NB4 (cell line): ENCODE data around the gene PIGBOS1.

Experiments
- MYC ChIP-seq: IDR thresholded peaks from 2 replicates; pipeline ENCODE4 v1.6.1; 2011; ENCODE audit warnings: low read depth, low read length
- POLR2A ChIP-seq: IDR thresholded peaks from 2 replicates; pipeline ENCODE4 v1.6.1; 2011; ENCODE audit warnings: mild to moderate bottlenecking; ENCODE audit not compliant: insufficient read length; ENCODE audit errors: extremely low read depth
- TF ChIP-seq, protein P1 (sequence below): IDR thresholded peaks from one replicate; pipeline ENCODE4 v1.5.1; 2012; ENCODE audit warnings: low read depth, low read length
- TF ChIP-seq, protein P2 (sequence below): IDR thresholded peaks from 2 replicates; pipeline ENCODE4 v1.6.1; 2011; ENCODE audit warnings: low read depth, low read length

DNA sequence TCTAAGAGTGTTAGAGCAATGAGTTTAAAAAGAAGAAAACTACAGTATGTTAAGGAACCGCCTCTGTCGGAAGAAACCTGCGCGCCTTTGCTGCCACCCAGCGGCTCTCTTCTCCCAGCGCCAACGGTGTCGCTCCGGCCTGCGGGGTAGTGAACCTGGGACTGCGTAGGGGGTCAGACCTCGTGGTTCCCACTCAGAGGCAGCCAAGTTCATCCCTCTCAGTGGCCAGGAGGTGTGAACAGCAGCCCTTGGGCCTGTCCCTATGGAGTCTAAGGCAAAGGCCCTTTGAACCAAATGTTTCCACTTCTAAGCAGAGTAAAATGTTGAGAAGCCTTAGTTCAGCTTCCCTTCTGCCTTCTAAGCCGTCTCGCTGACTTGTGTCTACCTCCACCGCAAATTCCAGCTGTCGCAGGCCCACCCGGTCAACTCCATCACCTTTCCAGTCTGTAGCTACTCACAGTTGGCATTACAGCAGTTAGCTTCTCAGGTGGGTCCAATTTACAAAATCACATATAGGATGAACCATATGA lies 28.3 kb downstream of the PIGBOS1 start:
- TF ChIP-seq, protein P1, sequence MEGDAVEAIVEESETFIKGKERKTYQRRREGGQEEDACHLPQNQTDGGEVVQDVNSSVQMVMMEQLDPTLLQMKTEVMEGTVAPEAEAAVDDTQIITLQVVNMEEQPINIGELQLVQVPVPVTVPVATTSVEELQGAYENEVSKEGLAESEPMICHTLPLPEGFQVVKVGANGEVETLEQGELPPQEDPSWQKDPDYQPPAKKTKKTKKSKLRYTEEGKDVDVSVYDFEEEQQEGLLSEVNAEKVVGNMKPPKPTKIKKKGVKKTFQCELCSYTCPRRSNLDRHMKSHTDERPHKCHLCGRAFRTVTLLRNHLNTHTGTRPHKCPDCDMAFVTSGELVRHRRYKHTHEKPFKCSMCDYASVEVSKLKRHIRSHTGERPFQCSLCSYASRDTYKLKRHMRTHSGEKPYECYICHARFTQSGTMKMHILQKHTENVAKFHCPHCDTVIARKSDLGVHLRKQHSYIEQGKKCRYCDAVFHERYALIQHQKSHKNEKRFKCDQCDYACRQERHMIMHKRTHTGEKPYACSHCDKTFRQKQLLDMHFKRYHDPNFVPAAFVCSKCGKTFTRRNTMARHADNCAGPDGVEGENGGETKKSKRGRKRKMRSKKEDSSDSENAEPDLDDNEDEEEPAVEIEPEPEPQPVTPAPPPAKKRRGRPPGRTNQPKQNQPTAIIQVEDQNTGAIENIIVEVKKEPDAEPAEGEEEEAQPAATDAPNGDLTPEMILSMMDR: peak; percentile 88
- TF ChIP-seq, protein P2, sequence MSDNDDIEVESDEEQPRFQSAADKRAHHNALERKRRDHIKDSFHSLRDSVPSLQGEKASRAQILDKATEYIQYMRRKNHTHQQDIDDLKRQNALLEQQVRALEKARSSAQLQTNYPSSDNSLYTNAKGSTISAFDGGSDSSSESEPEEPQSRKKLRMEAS: peak; percentile 87
- no peak for TF ChIP-seq POLR2A
- peak; percentile 82 for TF ChIP-seq MYC
